Coronary artery (tissue), 2 donors: ENCODE data around the gene GBP1.
A peak's percentile ranks its signal among the peaks of the same experiment; 100 is the strongest.
"Not testable (repeated sequence)": the region's sequence is repeated elsewhere in the genome, so short reads cannot be mapped to it uniquely, and the experiment has no call there.

Experiments used
- DNase-seq: peaks from one replicate; pipeline ENCODE4 v3.0.0-alpha.2; 2017; ENCODE audit warnings: low spot score
- H3K27ac ChIP-seq, 2 donors: fragments of 200-600 bp; sonication (generic); one replicate each; pipeline ENCODE4 v1.5.1; 2016 to 2019
- H3K4me3 ChIP-seq: fragments of 200-600 bp; sonication (generic); 2 replicates; pipeline ENCODE4 v1.5.1; 2016; ENCODE audit warnings: mild to moderate bottlenecking, moderate library complexity
- CTCF ChIP-seq: fragments of 200-600 bp; sonication (generic); IDR thresholded peaks from one replicate; pipeline ENCODE4 v1.5.1; 2019; ENCODE audit warnings: antibody characterized with exemption

The GBP1 gene

GRCh38 chr1:89035080-89035479, 29.9 kb downstream of the GBP1 start:
- H3K27ac ChIP-seq: no peak overlapping the region
- no peak for TF ChIP-seq CTCF
- DNase-seq: no peak
- H3K4me3 ChIP-seq: no peak overlapping the region

- not testable (repeated sequence) for DNase-seq, H3K27ac ChIP-seq, H3K4me3 ChIP-seq
These were observed 31.0 kb downstream of the GBP1 start for GRCh38 chr1:89034004-89034403.

GRCh38 chr1:89029051-89029450, 36.0 kb downstream of the GBP1 start:
- DNase-seq, H3K27ac ChIP-seq, H3K4me3 ChIP-seq: not testable (repeated sequence)

GRCh38 chr1:89025928-89026327, 39.1 kb downstream of the GBP1 start:
- Histone ChIP-seq H3K27ac (no peak overlapping the region), H3K4me3 (no peak overlapping the region)
- TF ChIP-seq CTCF: no peak
- no peak for DNase-seq

GRCh38 chr1:89023026-89023425, 42.0 kb downstream of the GBP1 start:
- DNase-seq: no peak
- TF ChIP-seq CTCF: no peak
- peak overlapping the region; percentile 78 to 81 for H3K27ac ChIP-seq
- peak overlapping the region; percentile 73 for H3K4me3 ChIP-seq

GRCh38 chr1:89022167-89022959, 42.6 kb downstream of the GBP1 start, which contains the start of gene GBP3:
TSS of gene GBP3 (minus strand) at chr1:89022866. CDS start at chr1:89020721, 2,145 bp downstream.
- no peak for DNase-seq
- Histone ChIP-seq H3K4me3 (peak within 1 kb of the TSS; percentile 73), H3K27ac (peak within 1 kb of the TSS; percentile 78 to 81)
- no peak for TF ChIP-seq CTCF

- not testable (repeated sequence) for DNase-seq, H3K4me3 ChIP-seq, H3K27ac ChIP-seq
These were observed 46.7 kb downstream of the GBP1 start for GRCh38 chr1:89018318-89018717.

GRCh38 chr1:89008511-89008910, 56.5 kb downstream of the GBP1 start:
- no peak for DNase-seq
- Histone ChIP-seq H3K27ac (no peak overlapping the region), H3K4me3 (no peak overlapping the region)
- TF ChIP-seq CTCF: no peak
